ENCODE measurements around the gene LAMTOR5. TPM values are rescaled to one million over a fixed set of nuclear protein-coding genes. Genes with fewer than 3 reads are reported as not detected.
A peak's percentile ranks its signal among the peaks of the same experiment; 100 is the strongest.
"Not testable (repeated sequence)": the region's sequence is repeated elsewhere in the genome, so short reads cannot be mapped to it uniquely, and the experiment has no call there.

The LAMTOR5 gene
- total RNA-seq, 2 donors from 2014 or later, result 104 to 132 TPM

DNA sequence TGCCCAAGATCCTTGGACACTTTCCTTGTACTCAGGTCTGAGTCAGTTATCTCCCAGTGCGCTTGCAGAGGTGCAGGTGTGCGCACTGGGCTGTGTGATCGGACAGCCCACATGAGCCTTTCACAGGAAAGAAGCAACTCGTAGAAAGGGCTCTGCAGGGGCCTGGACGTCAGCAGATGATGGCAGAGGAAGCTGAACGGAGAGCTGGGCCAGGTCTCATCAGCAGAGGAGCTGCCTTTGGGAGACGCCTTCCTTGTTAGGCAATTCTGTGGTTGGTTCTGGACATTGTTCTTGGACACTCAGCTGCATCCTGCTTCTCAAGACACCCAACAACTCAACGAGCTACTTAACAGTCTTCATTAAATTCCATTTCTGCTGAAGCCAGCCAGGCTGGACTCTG is 36.0 kb upstream of the LAMTOR5 start:
- 93 to 97% methylated on average over 5 to 8 of the region's 8 CpGs for WGBS, 2 experiments (ENCODE audit: insufficient coverage in 1 of 2, insufficient read length in 1 of 2)
- TF ChIP-seq, protein P1, sequence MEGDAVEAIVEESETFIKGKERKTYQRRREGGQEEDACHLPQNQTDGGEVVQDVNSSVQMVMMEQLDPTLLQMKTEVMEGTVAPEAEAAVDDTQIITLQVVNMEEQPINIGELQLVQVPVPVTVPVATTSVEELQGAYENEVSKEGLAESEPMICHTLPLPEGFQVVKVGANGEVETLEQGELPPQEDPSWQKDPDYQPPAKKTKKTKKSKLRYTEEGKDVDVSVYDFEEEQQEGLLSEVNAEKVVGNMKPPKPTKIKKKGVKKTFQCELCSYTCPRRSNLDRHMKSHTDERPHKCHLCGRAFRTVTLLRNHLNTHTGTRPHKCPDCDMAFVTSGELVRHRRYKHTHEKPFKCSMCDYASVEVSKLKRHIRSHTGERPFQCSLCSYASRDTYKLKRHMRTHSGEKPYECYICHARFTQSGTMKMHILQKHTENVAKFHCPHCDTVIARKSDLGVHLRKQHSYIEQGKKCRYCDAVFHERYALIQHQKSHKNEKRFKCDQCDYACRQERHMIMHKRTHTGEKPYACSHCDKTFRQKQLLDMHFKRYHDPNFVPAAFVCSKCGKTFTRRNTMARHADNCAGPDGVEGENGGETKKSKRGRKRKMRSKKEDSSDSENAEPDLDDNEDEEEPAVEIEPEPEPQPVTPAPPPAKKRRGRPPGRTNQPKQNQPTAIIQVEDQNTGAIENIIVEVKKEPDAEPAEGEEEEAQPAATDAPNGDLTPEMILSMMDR (conservative IDR thresholded peaks at IDR 0.05), result no peak
- Histone ChIP-seq H3K27me3 (ENCODE audit: control insufficient read depth, insufficient read depth, low read length, poor library complexity, severe bottlenecking) (no peaks in the 10 kb centered on the region), H3K4me1 (ENCODE audit: control insufficient read depth, insufficient read depth, low read length) (no peaks in the 10 kb centered on the region), H3K9me3 (ENCODE audit: control insufficient read depth, low read length) (no peaks in the 10 kb centered on the region), H3K9ac (ENCODE audit: extremely low read depth, low read length, poor library complexity, severe bottlenecking) (no peak overlapping the region), H3K4me3 (ENCODE audit: low read length) (no peak overlapping the region), H3K36me3 (ENCODE audit: control insufficient read depth, insufficient read depth, low read length) (no peaks in the 10 kb centered on the region), H3K27ac (ENCODE audit: low read depth, low read length) (no peak overlapping the region)
- H3K27me3 Mint-ChIP-seq (ENCODE audit: insufficient read depth), result no peaks in the 10 kb centered on the region
- H3K9me3 Mint-ChIP-seq, result no peaks in the 10 kb centered on the region
- no peaks in the 10 kb centered on the region for H3K36me3 Mint-ChIP-seq (ENCODE audit: low read depth)
- no peak overlapping the region for H3K4me3 Mint-ChIP-seq
- no peak for DNase-seq
- H3K4me1 Mint-ChIP-seq, result peaks cover 23% of the 10 kb centered on the region
- no peak overlapping the region for H3K27ac Mint-ChIP-seq

DNA sequence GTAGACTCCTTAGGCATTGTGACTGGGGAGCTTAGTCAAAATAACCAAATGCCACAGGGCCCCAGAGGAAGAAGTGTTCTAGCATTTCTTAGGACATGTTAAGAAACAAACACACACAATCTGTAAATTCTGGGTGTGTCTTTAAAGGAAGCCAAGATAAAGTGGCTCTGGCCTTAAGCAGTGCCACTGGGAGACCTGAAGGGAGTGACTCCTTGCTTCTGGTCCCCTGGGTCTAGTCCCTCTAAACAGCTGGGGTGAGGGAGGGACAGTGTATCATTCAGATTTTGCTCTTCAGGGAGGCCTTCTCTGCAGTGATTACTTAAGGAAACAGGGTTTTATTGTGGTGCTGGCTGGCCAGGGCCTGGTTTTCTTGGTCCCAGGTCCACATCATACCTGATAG is 34.4 kb upstream of the LAMTOR5 start:
- Histone ChIP-seq H3K27me3 (ENCODE audit: control insufficient read depth, insufficient read depth, low read length, poor library complexity, severe bottlenecking) (no peaks in the 10 kb centered on the region), H3K9me3 (ENCODE audit: control insufficient read depth, low read length) (no peaks in the 10 kb centered on the region), H3K9ac (ENCODE audit: extremely low read depth, low read length, poor library complexity, severe bottlenecking) (no peak overlapping the region), H3K4me3 (ENCODE audit: low read length) (no peak overlapping the region), H3K27ac (ENCODE audit: low read depth, low read length) (no peak overlapping the region), H3K4me1 (ENCODE audit: control insufficient read depth, insufficient read depth, low read length) (no peaks in the 10 kb centered on the region), H3K36me3 (ENCODE audit: control insufficient read depth, insufficient read depth, low read length) (no peaks in the 10 kb centered on the region)
- TF ChIP-seq, protein P1 (conservative IDR thresholded peaks at IDR 0.05), result no peak
- Mint-ChIP-seq H3K27me3 (ENCODE audit: insufficient read depth) (no peaks in the 10 kb centered on the region), H3K4me1 (peaks cover 35% of the 10 kb centered on the region), H3K27ac (no peak overlapping the region), H3K36me3 (ENCODE audit: low read depth) (no peaks in the 10 kb centered on the region), H3K4me3 (no peak overlapping the region), H3K9me3 (no peaks in the 10 kb centered on the region)
- DNase-seq, result no peak

DNA sequence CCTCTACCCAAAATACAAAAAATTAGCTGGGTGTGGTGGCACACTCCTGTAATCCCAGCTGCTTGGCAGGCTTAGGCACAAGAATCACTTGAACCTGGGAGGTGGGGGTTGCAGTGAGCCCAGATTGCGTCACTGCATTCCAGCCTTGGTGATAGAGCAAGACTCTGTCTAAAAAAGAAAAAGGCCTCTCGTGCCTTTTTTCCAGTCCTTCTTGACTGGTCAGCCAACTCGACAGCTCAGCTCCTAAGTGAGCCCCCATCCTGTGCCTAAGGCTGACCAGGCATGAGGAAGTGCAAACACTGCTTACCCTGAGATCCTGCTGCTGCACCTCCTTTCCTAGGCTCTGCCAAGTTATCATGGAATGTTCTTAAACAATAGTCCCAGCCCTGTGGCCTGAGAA is 33.4 kb upstream of the LAMTOR5 start:
- H3K27me3 Mint-ChIP-seq (ENCODE audit: insufficient read depth), result no peaks in the 10 kb centered on the region
- WGBS, 2 experiments (ENCODE audit: insufficient coverage in 1 of 2, insufficient read length in 1 of 2), result 60 to 67% methylated on average over 3 of the region's 3 CpGs
- no peak overlapping the region for H3K27ac ChIP-seq (ENCODE audit: low read depth, low read length)
- DNase-seq, result no peak
- peaks cover 35% of the 10 kb centered on the region for H3K4me1 Mint-ChIP-seq
- H3K27ac Mint-ChIP-seq, result peak overlapping the region; percentile 35
- H3K36me3 ChIP-seq (ENCODE audit: control insufficient read depth, insufficient read depth, low read length), result no peaks in the 10 kb centered on the region
- H3K9me3 ChIP-seq (ENCODE audit: control insufficient read depth, low read length), result no peaks in the 10 kb centered on the region
- H3K4me3 ChIP-seq (ENCODE audit: low read length), result no peak overlapping the region
- H3K4me3 Mint-ChIP-seq, result no peak overlapping the region
- H3K36me3 Mint-ChIP-seq (ENCODE audit: low read depth), result no peaks in the 10 kb centered on the region
- H3K9me3 Mint-ChIP-seq, result no peaks in the 10 kb centered on the region
- TF ChIP-seq, protein P1 (conservative IDR thresholded peaks at IDR 0.05), result no peak
- no peaks in the 10 kb centered on the region for H3K4me1 ChIP-seq (ENCODE audit: control insufficient read depth, insufficient read depth, low read length)
- H3K9ac ChIP-seq (ENCODE audit: extremely low read depth, low read length, poor library complexity, severe bottlenecking), result no peak overlapping the region
- H3K27me3 ChIP-seq (ENCODE audit: control insufficient read depth, insufficient read depth, low read length, poor library complexity, severe bottlenecking), result no peaks in the 10 kb centered on the region

DNA sequence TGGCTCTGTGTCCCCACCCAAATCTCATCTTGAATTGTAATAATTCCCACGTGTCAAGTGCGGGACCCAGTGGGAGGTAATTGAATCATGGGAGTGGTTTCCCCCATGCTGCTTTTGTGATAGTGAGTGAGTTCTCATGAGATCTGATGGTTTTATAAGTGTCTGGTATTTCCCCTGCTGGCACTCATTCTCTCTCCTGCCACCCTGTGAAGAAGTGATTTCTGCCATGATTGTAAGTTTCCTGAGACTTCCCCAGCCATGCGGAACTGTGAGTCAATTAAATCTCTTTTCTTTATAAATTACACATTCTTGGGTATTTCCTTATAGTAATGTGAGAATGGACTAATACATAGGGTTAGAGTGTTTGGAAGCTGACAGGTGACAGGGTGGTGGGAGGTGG is 32.4 kb upstream of the LAMTOR5 start:
- H3K4me3 ChIP-seq (ENCODE audit: low read length); H3K9me3 ChIP-seq (ENCODE audit: control insufficient read depth, low read length); DNase-seq; H3K27ac Mint-ChIP-seq; H3K9ac ChIP-seq (ENCODE audit: extremely low read depth, low read length, poor library complexity, severe bottlenecking); H3K4me3 Mint-ChIP-seq; H3K27ac ChIP-seq (ENCODE audit: low read depth, low read length); H3K9me3 Mint-ChIP-seq; H3K36me3 Mint-ChIP-seq (ENCODE audit: low read depth); H3K27me3 Mint-ChIP-seq (ENCODE audit: insufficient read depth); H3K36me3 ChIP-seq (ENCODE audit: control insufficient read depth, insufficient read depth, low read length); H3K27me3 ChIP-seq (ENCODE audit: control insufficient read depth, insufficient read depth, low read length, poor library complexity, severe bottlenecking); H3K4me1 ChIP-seq (ENCODE audit: control insufficient read depth, insufficient read depth, low read length): not testable (repeated sequence)
- 94% methylated on average over 3 of the region's 3 CpGs; no CpG with 5 or more reads in 1 of the 2 experiments for WGBS, 2 experiments (ENCODE audit: insufficient coverage in 1 of 2, insufficient read length in 1 of 2)
- peaks cover 35% of the 10 kb centered on the region for H3K4me1 Mint-ChIP-seq

Data from endodermal cell (in vitro differentiated cells).